MM.1S (cell line): ENCODE data around the gene PLPPR3.

ENCODE experiments used
- CTCF ChIP-seq: fragments of 300-600 bp; sonication (generic); IDR thresholded peaks from 2 replicates; pipeline ENCODE4 v1.5.1; 2016; ENCODE audit warnings: antibody characterized with exemption, low read length, mixed read lengths
- EZH2 ChIP-seq: fragments of 300-600 bp; sonication (generic); optimal IDR thresholded peaks from 2 replicates; pipeline ENCODE3; 2017; ENCODE audit warnings: low read depth, mild to moderate bottlenecking, antibody characterized with exemption, low read length, mixed read lengths
- EZH2phosphoT487 ChIP-seq: fragments of 300-600 bp; sonication (generic); IDR thresholded peaks from 2 replicates; pipeline ENCODE4 v1.6.1; 2018; ENCODE audit warnings: antibody characterized with exemption, low read length

DNA sequence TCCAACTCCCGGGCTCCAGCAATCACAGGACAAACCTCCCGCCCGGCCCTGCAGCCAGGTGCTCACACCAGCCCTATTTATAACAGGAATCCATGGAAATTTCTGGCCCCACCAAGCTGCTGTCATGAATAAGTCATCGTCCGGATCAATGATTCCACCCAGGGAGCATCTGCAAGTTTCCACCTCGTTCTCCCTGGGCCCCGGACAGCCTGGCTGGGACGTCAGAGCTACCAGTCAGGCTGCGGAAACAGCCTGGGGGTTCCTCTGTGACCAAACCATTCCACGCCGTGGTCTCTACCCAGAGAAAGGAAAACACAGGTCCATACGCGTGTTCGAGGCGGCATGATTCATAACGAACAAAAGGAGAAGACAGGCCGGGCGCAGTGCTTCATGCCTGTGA lies 45.2 kb downstream of the PLPPR3 start:
- TF ChIP-seq CTCF (no peak), EZH2phosphoT487 (no peak), EZH2 (no peak)
